T-helper 17 cell (primary cell): ENCODE results near the gene THSD4. TPM values are rescaled to one million over a fixed set of nuclear protein-coding genes. Genes with fewer than 3 reads are reported as not detected.

Source experiments
- ATAC-seq: fragments of 150-1000 bp; cut with Tn5 transposase; 2 replicates; pipeline ENCODE4 v1.10.0; 2021; ENCODE audit warnings: mild to moderate bottlenecking, moderate library complexity
- DNase-seq, 3 donors: peaks; one replicate each; pipeline versions ENCODE4 v3.0.0 to v3.0.0-alpha.2; 2020 to 2021
- H3K9me3 ChIP-seq: one replicate; pipeline ENCODE4 v1.7.0; 2013; ENCODE audit warnings: low read length, mild to moderate bottlenecking; ENCODE audit not compliant: control insufficient read depth, poor library complexity, severe bottlenecking
- H3K27ac Mint-ChIP-seq: one replicate; pipeline ENCODE4 v1.8.0; 2022; ENCODE audit warnings: mild to moderate bottlenecking, moderate library complexity, mixed read lengths
- H3K27me3 Mint-ChIP-seq: one replicate; pipeline ENCODE4 v1.8.0; 2022; ENCODE audit warnings: mixed read lengths
- H3K36me3 Mint-ChIP-seq: one replicate; pipeline ENCODE4 v1.8.0; 2022; ENCODE audit warnings: low read depth, mixed read lengths
- H3K4me1 Mint-ChIP-seq: one replicate; pipeline ENCODE4 v1.8.0; 2022; ENCODE audit warnings: mild to moderate bottlenecking, mixed read lengths
- H3K4me3 Mint-ChIP-seq: one replicate; pipeline ENCODE4 v1.8.0; 2022; ENCODE audit warnings: mild to moderate bottlenecking, moderate library complexity, mixed read lengths
- total RNA-seq, 4 donors: library from RNA in 2 of 4; stranded (reverse) in 2 of 4; gene quantifications; one replicate each; pipeline ENCODE4 v1.2.3 and lab custom pipeline; 2022 to 2026

The THSD4 gene
- total RNA-seq, 2 donors from 2014 or later = not detected

- ATAC-seq = no peak
- DNase-seq = no peak
- H3K27me3 Mint-ChIP-seq = peaks cover 18% of the 10 kb centered on the region
- H3K27ac Mint-ChIP-seq = no peak overlapping the region
- H3K4me1 Mint-ChIP-seq = no peaks in the 10 kb centered on the region
- H3K36me3 Mint-ChIP-seq = peaks cover 2% of the 10 kb centered on the region
- no peaks in the 10 kb centered on the region for H3K9me3 ChIP-seq
- no peak overlapping the region for H3K4me3 Mint-ChIP-seq
Observed at GRCh38 chr15:71223516-71223915, 108.2 kb downstream of the THSD4 start.

GRCh38 chr15:71224024-71224423 is 108.8 kb downstream of the THSD4 start:
- Mint-ChIP-seq H3K4me1 (no peaks in the 10 kb centered on the region), H3K4me3 (no peak overlapping the region), H3K27me3 (peaks cover 14% of the 10 kb centered on the region), H3K36me3 (peaks cover 2% of the 10 kb centered on the region), H3K27ac (no peak overlapping the region)
- no peak for DNase-seq
- no peaks in the 10 kb centered on the region for H3K9me3 ChIP-seq
- no peak for ATAC-seq

- no peak overlapping the region for H3K4me3 Mint-ChIP-seq
- H3K36me3 Mint-ChIP-seq = peaks cover 2% of the 10 kb centered on the region
- H3K27ac Mint-ChIP-seq = no peak overlapping the region
- no peaks in the 10 kb centered on the region for H3K9me3 ChIP-seq
- ATAC-seq = no peak
- H3K27me3 Mint-ChIP-seq = peaks cover 26% of the 10 kb centered on the region
- no peaks in the 10 kb centered on the region for H3K4me1 Mint-ChIP-seq
- DNase-seq = no peak
Observed at GRCh38 chr15:71225851-71226250, 110.6 kb downstream of the THSD4 start.

GRCh38 chr15:71226536-71227455 is 111.5 kb downstream of the THSD4 start:
- H3K27me3 Mint-ChIP-seq = peaks cover 35% of the 10 kb centered on the region
- H3K4me1 Mint-ChIP-seq = no peaks in the 10 kb centered on the region
- ATAC-seq (no peak), DNase-seq (no peak)
- no peak overlapping the region for H3K4me3 Mint-ChIP-seq
- H3K36me3 Mint-ChIP-seq = peaks cover 2% of the 10 kb centered on the region
- H3K9me3 ChIP-seq = no peaks in the 10 kb centered on the region
- H3K27ac Mint-ChIP-seq = no peak overlapping the region

GRCh38 chr15:71228403-71228802 is 113.1 kb downstream of the THSD4 start:
- peaks cover 3% of the 10 kb centered on the region for H3K4me1 Mint-ChIP-seq

GRCh38 chr15:71230303-71230702 is 115.0 kb downstream of the THSD4 start:
- Mint-ChIP-seq H3K4me1 (peaks cover 3% of the 10 kb centered on the region), H3K27ac (no peak overlapping the region), H3K4me3 (no peak overlapping the region), H3K36me3 (no peaks in the 10 kb centered on the region), H3K27me3 (peaks cover 45% of the 10 kb centered on the region)
- DNase-seq = no peak
- no peak for ATAC-seq
- H3K9me3 ChIP-seq = no peaks in the 10 kb centered on the region

More at GRCh38 chr15:71228403-71228802, 113.1 kb downstream of the THSD4 start:
- Mint-ChIP-seq H3K27me3 (peaks cover 39% of the 10 kb centered on the region), H3K4me3 (no peak overlapping the region), H3K27ac (no peak overlapping the region), H3K36me3 (peaks cover 2% of the 10 kb centered on the region)
- DNase-seq (no peak), ATAC-seq (no peak)
- H3K9me3 ChIP-seq = no peaks in the 10 kb centered on the region

- no peak for DNase-seq
- no peak overlapping the region for H3K27ac Mint-ChIP-seq
- H3K27me3 Mint-ChIP-seq = peaks cover 52% of the 10 kb centered on the region
- no peaks in the 10 kb centered on the region for H3K9me3 ChIP-seq
- ATAC-seq = no peak
- no peak overlapping the region for H3K4me3 Mint-ChIP-seq
- H3K36me3 Mint-ChIP-seq = no peaks in the 10 kb centered on the region
- H3K4me1 Mint-ChIP-seq = peaks cover 3% of the 10 kb centered on the region
Observed at GRCh38 chr15:71231758-71232157, 116.5 kb downstream of the THSD4 start.

- DNase-seq (no peak), ATAC-seq (no peak)
- H3K27me3 Mint-ChIP-seq = peaks cover 59% of the 10 kb centered on the region
- H3K9me3 ChIP-seq = no peaks in the 10 kb centered on the region
- no peak overlapping the region for H3K4me3 Mint-ChIP-seq
- H3K4me1 Mint-ChIP-seq = peaks cover 3% of the 10 kb centered on the region
- H3K27ac Mint-ChIP-seq = no peak overlapping the region
- no peaks in the 10 kb centered on the region for H3K36me3 Mint-ChIP-seq
Observed at GRCh38 chr15:71232411-71232810, 117.1 kb downstream of the THSD4 start.

GRCh38 chr15:71237456-71238188 is 122.4 kb downstream of the THSD4 start:
- no peak overlapping the region for H3K27ac Mint-ChIP-seq
- H3K4me3 Mint-ChIP-seq = no peak overlapping the region
- DNase-seq (no peak), ATAC-seq (no peak)
- H3K9me3 ChIP-seq = no peaks in the 10 kb centered on the region
- H3K4me1 Mint-ChIP-seq = no peaks in the 10 kb centered on the region
- H3K27me3 Mint-ChIP-seq = peaks cover 41% of the 10 kb centered on the region
- H3K36me3 Mint-ChIP-seq = no peaks in the 10 kb centered on the region

- DNase-seq (no peak), ATAC-seq (no peak)
- Mint-ChIP-seq H3K36me3 (no peaks in the 10 kb centered on the region), H3K27ac (no peak overlapping the region), H3K4me3 (no peak overlapping the region), H3K27me3 (peaks cover 36% of the 10 kb centered on the region), H3K4me1 (no peaks in the 10 kb centered on the region)
- H3K9me3 ChIP-seq = no peaks in the 10 kb centered on the region
Observed at GRCh38 chr15:71238926-71239325, 123.7 kb downstream of the THSD4 start.

GRCh38 chr15:71239592-71240364 is 124.5 kb downstream of the THSD4 start:
- Mint-ChIP-seq H3K27me3 (peaks cover 28% of the 10 kb centered on the region), H3K36me3 (no peaks in the 10 kb centered on the region), H3K4me1 (no peaks in the 10 kb centered on the region), H3K4me3 (no peak overlapping the region), H3K27ac (no peak overlapping the region)
- no peak for ATAC-seq
- no peak for DNase-seq
- no peaks in the 10 kb centered on the region for H3K9me3 ChIP-seq

GRCh38 chr15:71242292-71242691 is 127.0 kb downstream of the THSD4 start:
- Mint-ChIP-seq H3K27me3 (peaks cover 24% of the 10 kb centered on the region), H3K27ac (no peak overlapping the region), H3K4me1 (peaks cover 2% of the 10 kb centered on the region), H3K36me3 (no peaks in the 10 kb centered on the region), H3K4me3 (no peak overlapping the region)
- DNase-seq = no peak
- no peak for ATAC-seq
- no peaks in the 10 kb centered on the region for H3K9me3 ChIP-seq

- H3K27me3 Mint-ChIP-seq = peaks cover 17% of the 10 kb centered on the region
- DNase-seq = no peak
- H3K4me3 Mint-ChIP-seq = no peak overlapping the region
- no peaks in the 10 kb centered on the region for H3K9me3 ChIP-seq
- H3K27ac Mint-ChIP-seq = no peak overlapping the region
- peaks cover 2% of the 10 kb centered on the region for H3K4me1 Mint-ChIP-seq
- no peak for ATAC-seq
- no peaks in the 10 kb centered on the region for H3K36me3 Mint-ChIP-seq
Observed at GRCh38 chr15:71244250-71244649, 129.0 kb downstream of the THSD4 start.
